Fibroblast of skin of back (primary cell): Measurements from ENCODE around the gene ODF2L. TPM values are rescaled to one million over a fixed set of nuclear protein-coding genes. Genes with fewer than 3 reads are reported as not detected.
A peak's percentile ranks its signal among the peaks of the same experiment; 100 is the strongest.

ENCODE experiments used
- DNase-seq: peaks from one replicate; pipeline ENCODE4 v3.0.0-alpha.2; 2013
- polyA plus RNA-seq, 2 experiments: library from polyadenylated mRNA; unstranded; fragments of 120-200 nt; gene quantifications; one replicate each; pipeline ENCODE4 v1.2.1, GENCODE V29; 2013; ENCODE audit not compliant: insufficient read length in 2 of 2

Gene ODF2L
- 24.8 TPM for polyA plus RNA-seq (2013, experiment 1 of 2; ENCODE audit: insufficient read length)
- 16.5 TPM for polyA plus RNA-seq (2013, experiment 2 of 2; ENCODE audit: insufficient read length)

GRCh38 chr1:86395751-86396497, at the start of gene ODF2L:
Gene ODF2L, minus strand, starts transcription at chr1:86396323. Its CDS starts 9,296 bp downstream, at chr1:86387027.
- DNase-seq: peak; percentile 86

- DNase-seq: peak; percentile 23
These were observed 49.8 kb upstream of the ODF2L start for GRCh38 chr1:86445919-86446318.

- no peak for DNase-seq
These were observed 45.9 kb upstream of the ODF2L start for GRCh38 chr1:86441997-86442396.

- DNase-seq: no peak
These were observed 45.5 kb upstream of the ODF2L start for GRCh38 chr1:86441581-86441980.

GRCh38 chr1:86436041-86436440, 39.9 kb upstream of the ODF2L start:
- no peak for DNase-seq

GRCh38 chr1:86435327-86435726, 39.2 kb upstream of the ODF2L start:
- DNase-seq: no peak

- no peak for DNase-seq
These were observed 37.9 kb upstream of the ODF2L start for GRCh38 chr1:86434059-86434458.

GRCh38 chr1:86430376-86430775, 34.3 kb upstream of the ODF2L start:
- DNase-seq: no peak

GRCh38 chr1:86429835-86430234, 33.7 kb upstream of the ODF2L start:
- DNase-seq: peak; percentile 94

GRCh38 chr1:86429122-86429725, 33.1 kb upstream of the ODF2L start:
- no peak for DNase-seq

- DNase-seq: no peak
These were observed 27.8 kb upstream of the ODF2L start, which contains the start of gene CLCA2 for GRCh38 chr1:86423873-86424272. Gene CLCA2, plus strand, starts transcription at chr1:86424171. Its CDS starts 77 bp downstream, at chr1:86424248.

- no peak for DNase-seq
These were observed 27.4 kb upstream of the ODF2L start for GRCh38 chr1:86423473-86423872.

- DNase-seq: no peak
These were observed 25.6 kb upstream of the ODF2L start for GRCh38 chr1:86421601-86422280.

GRCh38 chr1:86419277-86419903, 23.3 kb upstream of the ODF2L start:
- DNase-seq: no peak

- no peak for DNase-seq
These were observed 20.2 kb upstream of the ODF2L start for GRCh38 chr1:86416343-86416742.

GRCh38 chr1:86410879-86411278, 14.8 kb upstream of the ODF2L start:
- no peak for DNase-seq

GRCh38 chr1:86409416-86410021, 13.4 kb upstream of the ODF2L start:
- DNase-seq: peak; percentile 64

- DNase-seq: no peak
These were observed 371 bp upstream of the ODF2L start for GRCh38 chr1:86396498-86396890.

- DNase-seq: peak; percentile 69
These were observed 1.7 kb downstream of the ODF2L start for GRCh38 chr1:86394416-86394815.

- DNase-seq: no peak
These were observed 6.8 kb downstream of the ODF2L start for GRCh38 chr1:86389307-86389706.

GRCh38 chr1:86388777-86389176, 7.3 kb downstream of the ODF2L start:
- DNase-seq: peak; percentile 10

- peak; percentile 44 for DNase-seq
These were observed 8.1 kb downstream of the ODF2L start for GRCh38 chr1:86387916-86388627.
